ENCODE measurements around the gene TSFM.

TSFM gene

GRCh38 chr12:57755194-57755453 is 27.5 kb upstream of the TSFM start:
- intact Hi-C loops (cut with DNase I; ENCODE audit: low total_unique reads): no loop called here

GRCh38 chr12:57755454-57756372 is 26.9 kb upstream of the TSFM start:
- no peak for DNase-seq
- TF ChIP-seq CTCF (IDR thresholded peaks at IDR 0.05): no peak
- peaks cover 0 to 17% (median 12%) of the 10 kb centered on the region in 3 donors for H3K36me3 ChIP-seq
- peak overlapping the region; percentile 59 to 60 for H3K27ac ChIP-seq
- H3K9me3 ChIP-seq: no peaks in the 10 kb centered on the region
- peaks cover 0 to 5% of the 10 kb centered on the region in 2 donors for H3K27me3 ChIP-seq
- intact Hi-C loops (cut with DNase I; ENCODE audit: low total_unique reads): no loop called here
- H3K4me1 ChIP-seq: peaks cover 0 to 32% (median 22%) of the 10 kb centered on the region in 4 donors
- H3K4me3 ChIP-seq: peak overlapping the region; percentile 74

More at GRCh38 chr12:57755194-57755453, 27.5 kb upstream of the TSFM start:
- Histone ChIP-seq H3K4me3 (peak overlapping the region; percentile 74), H3K9me3 (no peaks in the 10 kb centered on the region), H3K4me1 (peaks cover 0 to 32% (median 22%) of the 10 kb centered on the region in 4 donors), H3K36me3 (peaks cover 0 to 22% (median 12%) of the 10 kb centered on the region in 3 donors), H3K27ac (peak overlapping the region; percentile 59 to 60), H3K27me3 (peaks cover 0 to under 1% of the 10 kb centered on the region in 2 donors)
- no peak for DNase-seq
- TF ChIP-seq CTCF (IDR thresholded peaks at IDR 0.05): no peak

DNA sequence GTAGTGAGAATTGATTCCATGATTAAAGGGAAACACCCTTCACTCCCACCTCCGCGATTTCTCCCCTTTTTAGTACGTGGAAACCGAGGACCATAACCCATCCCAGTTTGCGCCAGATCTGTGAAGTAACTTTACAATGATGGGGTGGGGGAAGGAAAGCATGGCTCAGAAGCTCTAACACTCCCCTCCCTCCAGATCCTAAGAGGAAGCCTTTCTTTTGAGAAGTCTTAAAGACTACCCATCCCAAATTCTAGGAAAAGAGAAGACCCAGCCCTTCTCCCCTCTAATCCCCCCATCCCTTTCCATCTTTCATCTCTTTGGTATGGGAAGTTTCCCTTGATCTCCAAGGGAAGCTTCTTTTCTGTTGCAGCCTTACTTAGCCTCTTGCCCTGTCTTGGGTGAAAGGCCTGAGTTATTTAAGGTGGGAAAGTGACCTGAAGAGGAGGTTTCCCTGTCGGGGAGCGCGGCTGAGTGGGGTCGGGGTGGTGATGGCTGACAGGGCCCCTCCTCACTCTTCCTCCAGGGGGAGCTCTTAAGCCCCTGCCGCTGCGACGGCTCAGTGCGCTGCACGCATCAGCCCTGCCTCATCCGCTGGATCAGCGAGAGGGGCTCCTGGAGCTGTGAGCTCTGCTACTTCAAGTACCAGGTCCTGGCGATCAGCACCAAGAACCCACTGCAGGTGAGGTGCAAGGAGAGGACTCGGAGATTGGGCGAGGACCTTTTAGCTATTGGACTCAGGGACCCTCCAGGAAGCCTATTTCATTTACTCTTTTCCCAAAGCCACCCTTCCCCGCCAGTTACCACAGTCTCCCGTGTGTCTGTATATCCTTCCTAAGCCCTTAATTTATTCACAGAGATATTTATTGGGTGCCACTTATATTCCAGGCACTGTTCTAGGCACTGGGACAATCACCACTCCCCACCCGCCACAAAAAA is 25.9 kb upstream of the TSFM start:
- Histone ChIP-seq H3K27me3 (peaks cover 0 to 9% of the 10 kb centered on the region in 2 donors), H3K4me1 (peaks cover 0 to 23% (median 14%) of the 10 kb centered on the region in 4 donors), H3K9me3 (no peaks in the 10 kb centered on the region), H3K36me3 (peaks cover 0 to 14% (median 12%) of the 10 kb centered on the region in 3 donors), H3K4me3 (peak overlapping the region; percentile 74), H3K27ac (no peak overlapping the region)
- TF ChIP-seq CTCF (IDR thresholded peaks at IDR 0.05): peak; percentile 15 to 31
- intact Hi-C loops (cut with DNase I; ENCODE audit: low total_unique reads): no loop called here
- no peak for DNase-seq

- TF ChIP-seq CTCF (IDR thresholded peaks at IDR 0.05): no peak
- H3K36me3 ChIP-seq: peaks cover 0 to 14% (median 12%) of the 10 kb centered on the region in 3 donors
- H3K27ac ChIP-seq: no peak overlapping the region
- peaks cover 0 to 19% of the 10 kb centered on the region in 2 donors for H3K27me3 ChIP-seq
- no peak for DNase-seq
- no peak overlapping the region for H3K4me3 ChIP-seq
- intact Hi-C loops (cut with DNase I; ENCODE audit: low total_unique reads): no loop called here
- no peaks in the 10 kb centered on the region for H3K9me3 ChIP-seq
- H3K4me1 ChIP-seq: peaks cover 0 to 21% (median 11%) of the 10 kb centered on the region in 4 donors
These were observed 24.8 kb upstream of the TSFM start for GRCh38 chr12:57757771-57758170.

GRCh38 chr12:57758552-57759359 is 23.8 kb upstream of the TSFM start:
- no peak for TF ChIP-seq CTCF (IDR thresholded peaks at IDR 0.05)
- DNase-seq: no peak
- Histone ChIP-seq H3K4me1 (peaks cover 0 to 18% (median 8%) of the 10 kb centered on the region in 4 donors), H3K27me3 (peaks cover 0 to 29% of the 10 kb centered on the region in 2 donors), H3K4me3 (no peak overlapping the region), H3K9me3 (no peaks in the 10 kb centered on the region), H3K36me3 (peaks cover 0 to 14% (median 12%) of the 10 kb centered on the region in 3 donors), H3K27ac (no peak overlapping the region)
- intact Hi-C loops (cut with DNase I; ENCODE audit: low total_unique reads): no loop called here
